IPS DF 6.9 (cell line): ENCODE data around the gene MLXIP.

Source experiments
- DNase-seq: peaks from one replicate; pipeline ENCODE4 v3.0.0-alpha.2; 2013; ENCODE audit warnings: low read depth, low spot score
- H3K27ac ChIP-seq: one replicate; pipeline ENCODE4 v1.5.1; 2013; ENCODE audit warnings: low read length, control low read depth
- H3K27me3 ChIP-seq: 2 replicates; pipeline ENCODE4 v1.6.1; 2013; ENCODE audit warnings: mild to moderate bottlenecking, low read length; ENCODE audit not compliant: control insufficient read depth, insufficient read depth
- H3K36me3 ChIP-seq: 2 replicates; pipeline ENCODE4 v1.6.1; 2013; ENCODE audit warnings: low read length; ENCODE audit not compliant: control insufficient read depth, insufficient read depth
- H3K4me1 ChIP-seq: 2 replicates; pipeline ENCODE4 v1.6.1; 2013; ENCODE audit warnings: low read length; ENCODE audit not compliant: control insufficient read depth, insufficient read depth
- H3K4me3 ChIP-seq: 2 replicates; pipeline ENCODE4 v1.5.1; 2013; ENCODE audit warnings: mild to moderate bottlenecking, low read length
- H3K9me3 ChIP-seq: 2 replicates; pipeline ENCODE4 v1.6.1; 2013; ENCODE audit warnings: low read length, inconsistent platforms; ENCODE audit not compliant: control insufficient read depth, insufficient read depth
- WGBS: extraction: QIAGEN DNeasy Blood & Tissue Kit; methylation state at CpG from one replicate; pipeline ENCODE4 v1.1.7; 2013; ENCODE audit warnings: mixed read lengths, missing lambda C conversion rate; ENCODE audit not compliant: insufficient read length, insufficient coverage; 5-methylcytosine and 5-hydroxymethylcytosine counted together

MLXIP gene

GRCh38 chr12:122079033-122079531 lies 526 bp downstream of the MLXIP start:
- peak overlapping the region; percentile 54; the same call in 1 of the 2 replicates for H3K4me3 ChIP-seq
- H3K27ac ChIP-seq, result no peak overlapping the region
- DNase-seq, result no peak
- H3K4me1 ChIP-seq, result no peaks in the 10 kb centered on the region; the same call in 1 of the 2 replicates
- no peaks in the 10 kb centered on the region; the same call in 1 of the 2 replicates for H3K27me3 ChIP-seq
- no peaks in the 10 kb centered on the region for H3K9me3 ChIP-seq
- no CpG with 5 or more reads among the region's 38 CpGs for WGBS
- H3K36me3 ChIP-seq, result no peaks in the 10 kb centered on the region

- Histone ChIP-seq H3K27me3 (no peaks in the 10 kb centered on the region; the same call in 1 of the 2 replicates), H3K4me3 (peak overlapping the region; percentile 54; the same call in 1 of the 2 replicates), H3K9me3 (no peaks in the 10 kb centered on the region), H3K27ac (no peak overlapping the region), H3K4me1 (no peaks in the 10 kb centered on the region; the same call in 1 of the 2 replicates), H3K36me3 (no peaks in the 10 kb centered on the region)
- DNase-seq, result no peak
- no CpG with 5 or more reads among the region's 13 CpGs for WGBS
Measured at GRCh38 chr12:122079532-122080081, 1.1 kb downstream of the MLXIP start.

GRCh38 chr12:122080149-122081082 lies 1.9 kb downstream of the MLXIP start:
- H3K36me3 ChIP-seq, result no peaks in the 10 kb centered on the region
- peak overlapping the region; percentile 2; the same call in 1 of the 2 replicates for H3K4me3 ChIP-seq
- WGBS, result no CpG with 5 or more reads among the region's 18 CpGs
- no peak overlapping the region for H3K27ac ChIP-seq
- no peaks in the 10 kb centered on the region; the same call in 1 of the 2 replicates for H3K4me1 ChIP-seq
- DNase-seq, result no peak
- H3K9me3 ChIP-seq, result no peaks in the 10 kb centered on the region
- H3K27me3 ChIP-seq, result no peaks in the 10 kb centered on the region; the same call in 1 of the 2 replicates

DNA sequence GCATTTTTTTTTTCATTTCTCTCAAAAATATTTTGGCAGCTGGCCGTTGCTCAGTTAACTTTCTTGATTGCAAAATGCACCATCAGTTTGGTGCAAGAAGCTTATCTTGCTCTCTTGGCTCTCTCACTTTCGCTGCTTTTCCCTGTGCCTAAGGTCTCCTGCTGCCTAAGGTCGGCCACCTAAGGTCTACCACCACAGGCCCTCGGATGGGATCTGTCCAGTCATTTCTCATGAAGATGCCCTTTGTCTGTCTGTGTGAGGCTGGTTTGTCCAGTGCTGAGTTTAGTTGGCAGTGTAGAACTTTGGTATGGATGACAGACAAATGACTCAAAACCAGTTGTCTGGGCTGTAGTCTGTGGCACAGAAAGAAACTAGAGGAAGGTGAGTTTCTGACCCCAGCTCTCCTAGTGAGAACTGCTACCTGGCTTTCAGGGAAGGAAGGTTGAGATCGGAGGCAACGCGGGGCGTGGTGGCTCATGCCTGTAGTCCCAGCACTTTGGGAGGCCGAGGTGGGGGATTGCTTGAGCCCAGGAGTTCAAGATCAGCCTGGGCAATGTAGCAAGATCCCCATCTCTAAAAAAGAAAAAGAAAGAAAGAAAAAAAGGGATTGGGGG lies 2.6 kb downstream of the MLXIP start:
- H3K27ac ChIP-seq, result no peak overlapping the region

DNA sequence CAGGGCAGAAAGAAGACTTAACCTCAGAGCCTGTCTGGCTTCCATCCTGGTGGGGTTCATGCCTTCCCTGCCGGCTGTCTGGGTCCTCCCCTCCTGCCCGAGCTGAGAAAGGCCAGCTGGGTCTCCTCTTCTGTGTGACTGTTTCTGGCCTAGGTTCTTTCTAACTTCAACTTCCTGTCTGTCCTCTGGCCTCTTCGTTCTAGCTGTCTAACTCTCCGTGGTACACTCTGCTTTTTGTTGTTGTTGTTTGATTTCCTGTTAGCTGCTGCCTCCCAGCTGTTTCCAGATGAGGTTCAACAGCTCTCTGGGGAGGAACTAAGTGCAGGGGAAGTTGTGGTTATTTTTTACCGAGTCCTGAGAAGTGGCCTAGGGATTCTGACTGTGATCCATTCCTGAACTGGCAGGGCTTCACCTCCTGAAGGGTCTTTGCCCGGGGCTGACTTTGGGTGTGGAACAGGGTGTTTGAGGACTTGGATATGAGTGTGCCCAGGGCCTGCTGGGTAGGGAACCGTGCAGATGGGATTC lies 3.2 kb downstream of the MLXIP start:
- no peak overlapping the region for H3K4me3 ChIP-seq
- no peaks in the 10 kb centered on the region; the same call in 1 of the 2 replicates for H3K4me1 ChIP-seq
- no CpG with 5 or more reads among the region's 7 CpGs for WGBS
- no peaks in the 10 kb centered on the region for H3K36me3 ChIP-seq
- H3K9me3 ChIP-seq, result no peaks in the 10 kb centered on the region
- H3K27me3 ChIP-seq, result no peaks in the 10 kb centered on the region; the same call in 1 of the 2 replicates
- no peak for DNase-seq
- no peak overlapping the region for H3K27ac ChIP-seq

More for the DNA sequence above, 2.6 kb downstream of the MLXIP start:
- no peak overlapping the region for H3K4me3 ChIP-seq
- no peaks in the 10 kb centered on the region for H3K9me3 ChIP-seq
- H3K4me1 ChIP-seq, result no peaks in the 10 kb centered on the region; the same call in 1 of the 2 replicates
- no peaks in the 10 kb centered on the region; the same call in 1 of the 2 replicates for H3K27me3 ChIP-seq
- WGBS, result no CpG with 5 or more reads among the region's 9 CpGs
- H3K36me3 ChIP-seq, result no peaks in the 10 kb centered on the region
- no peak for DNase-seq

DNA sequence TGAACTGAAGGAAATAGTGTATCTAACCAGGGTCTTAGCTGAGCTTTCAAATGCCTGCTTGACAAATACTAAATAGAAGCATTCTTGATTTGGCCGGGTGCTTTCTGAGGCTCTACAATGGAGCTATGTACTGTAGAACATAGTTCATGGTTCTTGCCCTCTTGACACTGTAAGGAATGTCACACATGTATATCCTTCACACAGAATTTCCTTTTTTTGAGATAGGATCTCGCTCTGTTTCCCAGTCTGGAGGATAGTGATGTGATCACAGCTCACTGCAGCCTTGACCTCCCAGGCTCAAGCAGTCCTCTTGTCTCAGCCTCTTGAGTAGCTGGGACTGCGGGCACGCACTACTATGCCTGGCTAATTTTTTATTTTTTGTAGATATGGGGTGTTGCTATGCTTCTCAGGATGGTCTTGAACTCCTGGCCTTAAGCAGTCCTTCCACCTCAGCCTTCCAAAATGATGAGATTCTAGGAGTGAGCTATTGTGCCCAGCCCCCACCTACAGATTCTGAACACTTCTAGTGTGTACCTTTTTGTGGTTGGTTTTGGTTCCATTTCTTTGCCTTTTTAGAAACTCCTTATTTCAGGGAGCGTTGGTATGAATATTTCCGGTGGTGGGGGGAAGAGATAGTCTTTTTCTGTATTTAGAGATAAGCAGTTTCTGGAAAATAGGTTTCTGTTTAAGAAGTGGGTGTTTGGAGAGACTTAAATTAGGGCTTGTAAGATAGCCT lies 4.2 kb downstream of the MLXIP start:
- H3K36me3 ChIP-seq, result no peaks in the 10 kb centered on the region
- H3K27ac ChIP-seq, result no peak overlapping the region
- H3K4me3 ChIP-seq, result no peak overlapping the region
- no peaks in the 10 kb centered on the region; the same call in 1 of the 2 replicates for H3K4me1 ChIP-seq
- no peaks in the 10 kb centered on the region for H3K9me3 ChIP-seq
- WGBS, result no CpG with 5 or more reads among the region's 6 CpGs
- no peak for DNase-seq
- no peaks in the 10 kb centered on the region; the same call in 1 of the 2 replicates for H3K27me3 ChIP-seq

- H3K4me1 ChIP-seq, result no peaks in the 10 kb centered on the region; the same call in 1 of the 2 replicates
- H3K27ac ChIP-seq, result no peak overlapping the region
- no peaks in the 10 kb centered on the region for H3K36me3 ChIP-seq
- no peak for DNase-seq
- H3K9me3 ChIP-seq, result no peaks in the 10 kb centered on the region
- WGBS, result no CpG with 5 or more reads among the region's 13 CpGs
- no peaks in the 10 kb centered on the region; the same call in 1 of the 2 replicates for H3K27me3 ChIP-seq
- H3K4me3 ChIP-seq, result no peak overlapping the region
Measured at GRCh38 chr12:122084857-122085405, 6.4 kb downstream of the MLXIP start.

- Histone ChIP-seq H3K27ac (no peak overlapping the region), H3K4me3 (no peak overlapping the region), H3K27me3 (no peaks in the 10 kb centered on the region), H3K4me1 (no peaks in the 10 kb centered on the region; the same call in 1 of the 2 replicates), H3K36me3 (no peaks in the 10 kb centered on the region), H3K9me3 (no peaks in the 10 kb centered on the region)
- DNase-seq, result no peak
- WGBS, result no CpG with 5 or more reads among the region's 5 CpGs
Measured at GRCh38 chr12:122085591-122085990, 7.0 kb downstream of the MLXIP start.

GRCh38 chr12:122086116-122086515 lies 7.6 kb downstream of the MLXIP start:
- DNase-seq, result no peak
- Histone ChIP-seq H3K4me3 (no peak overlapping the region), H3K27ac (no peak overlapping the region), H3K9me3 (no peaks in the 10 kb centered on the region), H3K27me3 (no peaks in the 10 kb centered on the region), H3K4me1 (no peaks in the 10 kb centered on the region), H3K36me3 (no peaks in the 10 kb centered on the region)
- WGBS, result no CpG with 5 or more reads among the region's 8 CpGs
